Measurements from ENCODE around the gene FUBP3. TPM values are rescaled to one million over a fixed set of nuclear protein-coding genes. Genes with fewer than 3 reads are reported as not detected.

The FUBP3 gene
- total RNA-seq, 4 donors from 2014 or later, result 27.5 to 40.7 (median 31.7) TPM

DNA sequence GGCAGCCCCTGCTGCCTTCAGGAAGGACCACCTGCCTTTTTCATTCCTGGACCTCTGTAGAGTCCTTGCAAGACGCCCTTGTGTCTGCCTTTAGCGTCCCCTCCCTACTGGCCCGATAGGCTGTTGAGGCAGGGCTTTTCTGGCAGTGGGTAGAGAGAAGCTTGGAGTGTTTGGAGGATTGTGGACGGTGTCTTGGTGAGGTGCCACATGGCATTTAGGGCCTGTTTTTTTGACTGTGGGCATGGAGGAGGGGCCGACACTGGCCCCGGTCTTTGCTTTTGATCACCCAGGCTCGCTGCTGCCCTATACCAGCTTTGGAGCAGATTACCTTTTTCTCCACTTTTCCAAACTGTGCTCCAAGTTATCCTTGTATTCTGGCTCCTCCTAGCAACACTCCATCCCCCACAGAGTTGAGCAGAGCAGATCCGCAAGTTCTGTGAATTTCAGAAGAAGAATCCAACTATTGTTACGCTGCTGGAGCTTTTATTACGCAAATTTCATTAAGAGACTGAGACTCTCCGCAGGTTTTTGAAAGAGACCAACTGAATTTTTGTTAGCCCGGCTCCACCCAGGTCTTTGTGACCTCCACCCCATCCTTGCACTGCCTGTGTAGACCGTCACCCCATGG, 50.2 kb downstream of the FUBP3 start:
- TF ChIP-seq, protein P1, sequence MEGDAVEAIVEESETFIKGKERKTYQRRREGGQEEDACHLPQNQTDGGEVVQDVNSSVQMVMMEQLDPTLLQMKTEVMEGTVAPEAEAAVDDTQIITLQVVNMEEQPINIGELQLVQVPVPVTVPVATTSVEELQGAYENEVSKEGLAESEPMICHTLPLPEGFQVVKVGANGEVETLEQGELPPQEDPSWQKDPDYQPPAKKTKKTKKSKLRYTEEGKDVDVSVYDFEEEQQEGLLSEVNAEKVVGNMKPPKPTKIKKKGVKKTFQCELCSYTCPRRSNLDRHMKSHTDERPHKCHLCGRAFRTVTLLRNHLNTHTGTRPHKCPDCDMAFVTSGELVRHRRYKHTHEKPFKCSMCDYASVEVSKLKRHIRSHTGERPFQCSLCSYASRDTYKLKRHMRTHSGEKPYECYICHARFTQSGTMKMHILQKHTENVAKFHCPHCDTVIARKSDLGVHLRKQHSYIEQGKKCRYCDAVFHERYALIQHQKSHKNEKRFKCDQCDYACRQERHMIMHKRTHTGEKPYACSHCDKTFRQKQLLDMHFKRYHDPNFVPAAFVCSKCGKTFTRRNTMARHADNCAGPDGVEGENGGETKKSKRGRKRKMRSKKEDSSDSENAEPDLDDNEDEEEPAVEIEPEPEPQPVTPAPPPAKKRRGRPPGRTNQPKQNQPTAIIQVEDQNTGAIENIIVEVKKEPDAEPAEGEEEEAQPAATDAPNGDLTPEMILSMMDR (IDR thresholded peaks at IDR 0.05), result no peak
- TF ChIP-seq POLR2A (IDR thresholded peaks at IDR 0.05), result no peak
- H3K4me3 ChIP-seq (ENCODE audit: low read depth, poor library complexity, severe bottlenecking), result no peak overlapping the region
- WGBS, 2 donors, result 87 to 90% methylated on average over 13 of the region's 13 CpGs
- intact Hi-C loops (cut with DNase I; ENCODE audit: low total_unique reads), result no loop called here
- DNase-seq (ENCODE audit: low spot score in 2 of 2), result peak in 1 of 2 donors; percentile 63

DNA sequence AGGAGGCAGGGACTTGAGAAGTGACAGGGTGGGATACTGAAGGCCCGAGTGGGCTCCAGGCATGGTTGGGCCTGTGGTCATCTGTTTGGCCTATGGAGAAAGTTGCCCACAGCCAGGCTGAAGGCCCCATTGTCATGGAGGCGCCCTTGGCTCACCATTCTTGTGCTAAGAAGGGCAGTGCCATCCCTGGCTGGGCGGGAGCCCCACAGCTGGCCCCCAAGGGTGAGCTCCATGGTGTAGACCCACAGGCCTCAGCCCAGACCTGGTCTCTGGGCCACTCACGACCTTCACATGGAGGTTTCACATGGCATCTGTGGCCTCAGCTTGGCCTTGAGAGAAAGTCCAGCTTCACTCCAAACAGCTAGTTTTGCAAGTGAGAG, 50.7 kb downstream of the FUBP3 start:
- 91 to 92% methylated on average over 3 to 4 of the region's 4 CpGs for WGBS, 2 donors
- DNase-seq (ENCODE audit: low spot score in 2 of 2), result peak in 1 of 2 donors; percentile 23
- intact Hi-C loops (cut with DNase I; ENCODE audit: low total_unique reads), result no loop called here
- H3K4me3 ChIP-seq (ENCODE audit: low read depth, poor library complexity, severe bottlenecking), result no peak overlapping the region
- TF ChIP-seq, protein P1 (IDR thresholded peaks at IDR 0.05), result no peak
- no peak for TF ChIP-seq POLR2A (IDR thresholded peaks at IDR 0.05)

DNA sequence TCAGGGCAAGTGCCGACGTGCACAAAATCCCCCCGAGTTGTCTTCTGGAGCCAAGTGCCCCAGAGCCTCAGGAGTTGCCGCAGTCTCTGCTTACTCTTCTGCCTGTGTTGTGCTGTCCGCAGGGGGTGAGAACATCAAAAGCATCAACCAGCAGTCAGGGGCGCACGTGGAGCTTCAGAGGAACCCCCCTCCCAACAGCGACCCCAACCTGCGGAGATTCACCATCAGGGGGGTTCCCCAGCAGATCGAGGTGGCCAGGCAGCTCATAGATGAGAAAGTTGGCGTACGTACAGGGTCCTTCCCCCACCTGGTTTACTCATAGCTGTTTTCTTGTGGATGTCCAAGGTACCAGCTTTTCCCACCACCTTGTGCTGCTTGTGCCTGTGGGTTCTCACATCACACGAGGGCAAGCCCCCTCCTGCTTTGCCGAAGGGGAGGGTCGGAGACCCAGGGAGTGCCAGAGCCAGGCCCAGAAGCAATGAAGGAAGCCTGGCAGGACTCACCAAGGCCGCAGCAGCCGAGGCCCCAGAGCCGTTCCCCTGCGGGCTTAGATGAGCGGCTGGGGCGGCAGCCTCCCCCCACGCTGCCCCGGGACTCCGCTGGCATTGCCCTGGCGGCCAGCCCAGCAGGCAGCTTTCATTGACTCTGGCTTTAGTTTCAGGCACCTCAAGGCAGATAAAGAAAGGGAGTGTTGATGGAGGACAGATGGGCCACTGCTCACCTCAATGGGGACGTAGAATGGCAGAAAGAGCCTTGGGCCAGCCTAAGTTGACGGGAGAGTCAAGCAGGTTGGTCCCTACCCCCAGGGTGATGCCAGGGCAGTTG, 51.3 kb downstream of the FUBP3 start:
- H3K4me3 ChIP-seq (ENCODE audit: low read depth, poor library complexity, severe bottlenecking), result no peak overlapping the region
- DNase-seq (ENCODE audit: low spot score in 2 of 2), result peak in 1 of 2 donors; percentile 78
- TF ChIP-seq, protein P1 (IDR thresholded peaks at IDR 0.05), result no peak
- TF ChIP-seq POLR2A (IDR thresholded peaks at IDR 0.05), result no peak
- intact Hi-C loops (cut with DNase I; ENCODE audit: low total_unique reads), result no loop called here
- 84 to 89% methylated on average over 27 of the region's 27 CpGs for WGBS, 2 donors

DNA sequence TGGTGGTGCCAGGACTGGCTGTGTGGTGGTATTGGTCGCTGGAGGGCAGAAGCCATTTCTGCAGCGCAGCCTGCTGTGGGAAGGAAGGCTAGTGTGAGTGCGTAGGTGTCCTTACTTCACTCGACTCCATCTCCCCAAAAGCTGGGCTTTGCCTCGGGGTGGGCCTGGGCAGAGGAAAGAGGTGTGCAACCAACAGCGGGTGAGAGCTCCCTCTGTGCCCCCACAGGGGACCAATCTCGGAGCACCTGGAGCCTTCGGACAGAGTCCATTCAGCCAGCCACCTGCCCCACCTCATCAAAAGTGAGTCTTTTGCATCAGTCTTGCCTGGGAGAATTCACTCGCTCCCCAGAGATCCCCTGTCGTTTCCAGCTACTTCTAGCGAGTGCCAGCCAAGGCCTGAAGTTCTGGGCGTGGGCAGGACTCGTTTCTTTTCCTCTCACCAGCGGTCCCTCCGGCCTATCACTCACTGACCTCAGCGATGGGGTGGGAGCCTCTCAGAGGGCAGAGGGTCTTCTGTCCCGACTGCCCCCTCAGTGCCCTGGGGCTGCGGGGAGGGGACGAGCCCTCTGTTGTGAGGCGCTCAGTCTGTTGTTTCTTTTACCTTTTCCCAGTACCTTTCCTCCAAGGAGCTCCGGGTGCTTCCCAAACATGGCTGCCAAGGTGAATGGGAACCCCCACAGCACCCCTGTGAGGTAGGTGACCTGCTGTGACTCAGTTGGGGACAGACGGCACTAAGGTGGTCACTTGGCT, 52.1 kb downstream of the FUBP3 start:
- no peak for TF ChIP-seq POLR2A (IDR thresholded peaks at IDR 0.05)
- TF ChIP-seq, protein P1 (IDR thresholded peaks at IDR 0.05), result no peak
- no peak overlapping the region for H3K4me3 ChIP-seq (ENCODE audit: low read depth, poor library complexity, severe bottlenecking)
- DNase-seq (ENCODE audit: low spot score in 2 of 2), result peak in 1 of 2 donors; percentile 71
- WGBS, 2 donors, result 90 to 92% methylated on average over 22 of the region's 22 CpGs
- intact Hi-C loops (cut with DNase I; ENCODE audit: low total_unique reads), result no loop called here

DNA sequence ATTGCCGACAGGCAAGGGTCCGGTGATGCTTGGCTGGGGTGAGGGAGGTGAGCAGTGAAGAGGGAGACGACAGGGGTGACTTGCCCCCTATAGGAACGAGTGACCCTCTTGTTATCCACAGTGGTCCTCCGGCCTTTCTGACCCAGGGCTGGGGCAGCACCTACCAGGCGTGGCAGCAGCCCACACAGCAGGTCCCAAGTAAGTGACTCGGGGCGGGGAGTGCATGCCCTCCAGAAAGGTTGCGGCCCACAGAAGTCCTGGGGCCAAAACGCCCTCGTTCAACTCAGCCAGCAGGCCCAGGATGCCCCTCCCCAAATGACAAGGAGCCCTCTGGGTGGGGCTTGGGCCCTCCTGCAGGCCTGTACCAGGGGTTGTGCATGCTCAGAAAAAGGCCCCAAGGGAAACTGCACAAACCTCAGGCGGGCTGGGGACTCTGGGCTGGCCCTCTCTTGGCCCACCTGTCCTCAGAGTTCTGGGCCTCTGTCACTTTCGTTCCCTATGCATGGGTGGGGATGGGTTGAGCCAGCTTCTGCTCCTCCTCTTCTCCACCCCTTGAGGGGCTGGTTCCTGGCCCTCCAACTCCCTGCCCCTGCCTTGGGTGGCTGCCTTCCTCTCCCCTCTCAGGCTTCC, 52.8 kb downstream of the FUBP3 start:
- H3K4me3 ChIP-seq (ENCODE audit: low read depth, poor library complexity, severe bottlenecking), result no peak overlapping the region
- 89 to 92% methylated on average over 9 to 13 of the region's 13 CpGs for WGBS, 2 donors
- TF ChIP-seq POLR2A (IDR thresholded peaks at IDR 0.05), result no peak
- TF ChIP-seq, protein P1 (IDR thresholded peaks at IDR 0.05), result no peak
- intact Hi-C loops (cut with DNase I; ENCODE audit: low total_unique reads), result no loop called here
- DNase-seq (ENCODE audit: low spot score in 2 of 2), result peak in 1 of 2 donors; percentile 70
